DND-41 (cell line): ENCODE measurements around the gene HCN3.

ENCODE experiments used
- ATAC-seq: fragments of 200-7000 bp; cut with Tn5 transposase; 3 replicates; pipeline ENCODE4 v1.9.1; 2021; ENCODE audit warnings: low read depth; ENCODE audit not compliant: insufficient read depth
- DNase-seq: peaks from one replicate; pipeline ENCODE4 v3.0.0-alpha.2; 2020
- H2AFZ ChIP-seq: 2 replicates; pipeline ENCODE4 v1.6.0; 2012; ENCODE audit warnings: low read depth, low read length
- H3K27ac ChIP-seq: 2 replicates; pipeline ENCODE4 v1.5.1; 2012; ENCODE audit warnings: low read length, inconsistent platforms
- H3K27me3 ChIP-seq: fragments of 200-600 bp; sonication (generic); 2 replicates; pipeline ENCODE4 v1.6.0; 2012; ENCODE audit warnings: low read length, mild to moderate bottlenecking, inconsistent platforms; ENCODE audit not compliant: insufficient read depth, poor library complexity
- H3K36me3 ChIP-seq: 2 replicates; pipeline ENCODE4 v1.5.1; 2012; ENCODE audit warnings: low read length, inconsistent platforms; ENCODE audit not compliant: insufficient read depth
- H3K4me1 ChIP-seq: 2 replicates; pipeline ENCODE4 v1.5.1; 2012; ENCODE audit warnings: mild to moderate bottlenecking, low read length; ENCODE audit not compliant: insufficient read depth
- H3K4me2 ChIP-seq: 2 replicates; pipeline ENCODE4 v1.6.0; 2012; ENCODE audit warnings: mild to moderate bottlenecking, moderate library complexity, low read length, inconsistent platforms; ENCODE audit not compliant: insufficient read depth
- H3K4me3 ChIP-seq, 2 experiments: fragments of 200-600 bp in 1 of 2; shearing (Covaris generic) in 1 of 2; 2 replicates each; pipeline ENCODE4 v1.5.1; 2012 to 2016; ENCODE audit warnings: inconsistent platforms in 2 of 2, low read length in 2 of 2, mild to moderate bottlenecking in 2 of 2, low read depth in 1 of 2, moderate library complexity in 1 of 2
- H3K79me2 ChIP-seq: 2 replicates; pipeline ENCODE4 v1.6.0; 2012; ENCODE audit warnings: low read length, inconsistent platforms; ENCODE audit not compliant: insufficient read depth
- H3K9ac ChIP-seq: 2 replicates; pipeline ENCODE4 v1.6.0; 2012; ENCODE audit warnings: low read depth, mild to moderate bottlenecking, inconsistent platforms, low read length, moderate library complexity
- H3K9me3 ChIP-seq: 2 replicates; pipeline ENCODE4 v1.5.1; 2012; ENCODE audit warnings: low read length, moderate library complexity, mild to moderate bottlenecking, inconsistent platforms; ENCODE audit not compliant: insufficient read depth, severe bottlenecking
- H4K20me1 ChIP-seq: 2 replicates; pipeline ENCODE4 v1.6.0; 2012; ENCODE audit warnings: low read length; ENCODE audit not compliant: insufficient read depth
- CTCF ChIP-seq: IDR thresholded peaks from 2 replicates; pipeline ENCODE4 v1.5.1; 2012; ENCODE audit warnings: borderline replicate concordance, low read length, moderate library complexity, mild to moderate bottlenecking; ENCODE audit not compliant: poor library complexity, severe bottlenecking; ENCODE audit errors: extremely low read depth
- EZH2 ChIP-seq: IDR thresholded peaks from 3 replicates; pipeline ENCODE4 v1.6.1; 2012; ENCODE audit warnings: borderline replicate concordance, low read depth, mild to moderate bottlenecking, moderate library complexity, low read length, inconsistent platforms; ENCODE audit not compliant: severe bottlenecking

The HCN3 gene

GRCh38 chr1:155273343-155274245, 3.7 kb upstream of the HCN3 start, which contains the start of gene CLK2:
Gene CLK2 (minus strand): TSS chr1:155273504. CDS start chr1:155270977, 2,527 bp downstream.
- peak within 1 kb of the TSS; percentile 32 to 61; a peak in 3 of 4 replicates for H3K4me3 ChIP-seq
- peak within 1 kb of the TSS; percentile 97 for H3K4me2 ChIP-seq
- TF ChIP-seq CTCF = no peak
- TF ChIP-seq EZH2 = no peak
- DNase-seq (peak; percentile 98), ATAC-seq (peak; percentile 83)
- H3K9ac ChIP-seq = peak within 1 kb of the TSS; percentile 65
- peaks cover 27% of the 10 kb centered on the region; the same call in 1 of the 2 replicates for H4K20me1 ChIP-seq
- H3K79me2 ChIP-seq = peaks cover 45% of the 10 kb centered on the region
- H3K27me3 ChIP-seq = no peaks in the 10 kb centered on the region
- H2AFZ ChIP-seq = peak within 1 kb of the TSS; percentile 70
- H3K4me1 ChIP-seq = peaks cover 53% of the 10 kb centered on the region
- peaks cover 31% of the 10 kb centered on the region for H3K36me3 ChIP-seq
- H3K9me3 ChIP-seq = no peaks in the 10 kb centered on the region
- H3K27ac ChIP-seq = peak within 1 kb of the TSS; percentile 84

GRCh38 chr1:155277902-155278688, 832 bp downstream of the HCN3 start:
- H3K4me1 ChIP-seq = peaks cover 40% of the 10 kb centered on the region
- peak overlapping the region; percentile 100 for H3K4me2 ChIP-seq
- peak overlapping the region; percentile 43 to 78; a peak in 3 of 4 replicates for H3K4me3 ChIP-seq
- H3K27ac ChIP-seq = no peak overlapping the region
- H4K20me1 ChIP-seq = peaks cover 11% of the 10 kb centered on the region
- DNase-seq = peak; percentile 87
- H3K36me3 ChIP-seq = 0 out of 2 replicates have a peak, but pooled peaks cover 4% of the 10 kb centered on the region
- peaks cover 8% of the 10 kb centered on the region for H3K79me2 ChIP-seq
- H2AFZ ChIP-seq = peak overlapping the region; percentile 73
- H3K27me3 ChIP-seq = no peaks in the 10 kb centered on the region
- peak; percentile 53 for TF ChIP-seq CTCF
- TF ChIP-seq EZH2 = no peak
- ATAC-seq = peak; percentile 29
- H3K9me3 ChIP-seq = no peaks in the 10 kb centered on the region
- H3K9ac ChIP-seq = peak overlapping the region; percentile 56

DNA sequence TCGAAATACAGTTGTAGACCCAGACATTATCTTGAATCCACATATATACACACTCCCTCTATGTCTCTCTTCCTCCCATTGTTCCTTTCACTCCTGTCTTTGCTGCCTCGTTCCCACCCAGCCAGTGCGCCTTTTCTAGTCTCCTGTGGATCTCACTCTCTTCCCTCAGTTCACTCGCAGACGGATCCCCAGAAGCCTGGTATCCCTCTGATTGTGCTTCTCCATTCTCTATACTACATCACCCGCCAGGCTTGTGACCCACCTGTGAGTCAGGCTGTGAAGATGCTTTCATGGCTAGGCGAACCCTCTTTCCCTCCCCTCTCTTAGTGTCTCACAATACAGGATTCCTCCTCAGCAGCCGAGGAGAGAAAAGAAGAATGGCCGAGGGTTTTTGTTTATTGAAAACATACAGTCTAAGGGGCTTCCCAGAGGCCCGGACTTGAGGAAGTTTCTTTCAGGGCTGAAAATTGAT, 1.5 kb downstream of the HCN3 start:
- H3K9me3 ChIP-seq = no peaks in the 10 kb centered on the region
- DNase-seq (no peak), ATAC-seq (no peak)
- peaks cover 11% of the 10 kb centered on the region for H4K20me1 ChIP-seq
- H3K27me3 ChIP-seq = no peaks in the 10 kb centered on the region
- peaks cover 4% of the 10 kb centered on the region; the same call in 1 of the 2 replicates for H3K36me3 ChIP-seq
- no peak overlapping the region for H3K9ac ChIP-seq
- TF ChIP-seq EZH2 (no peak), CTCF (no peak)
- peak overlapping the region; percentile 100 for H3K4me2 ChIP-seq
- peaks cover 37% of the 10 kb centered on the region for H3K4me1 ChIP-seq
- peak overlapping the region in 1 of 2 experiments; percentile 78; a peak in 2 of 4 replicates for H3K4me3 ChIP-seq
- no peak overlapping the region for H3K27ac ChIP-seq
- peaks cover 3% of the 10 kb centered on the region for H3K79me2 ChIP-seq
- no peak overlapping the region for H2AFZ ChIP-seq
